Kidney glomerular epithelial cell (primary cell): ENCODE results near the gene TUBB.
"Not testable (repeated sequence)": the region's sequence is repeated elsewhere in the genome, so short reads cannot be mapped to it uniquely, and the experiment has no call there.

Experiments used
- DNase-seq: peaks from one replicate; lab custom pipeline; 2025; lab: John Stamatoyannopoulos, UW

The TUBB gene

DNA sequence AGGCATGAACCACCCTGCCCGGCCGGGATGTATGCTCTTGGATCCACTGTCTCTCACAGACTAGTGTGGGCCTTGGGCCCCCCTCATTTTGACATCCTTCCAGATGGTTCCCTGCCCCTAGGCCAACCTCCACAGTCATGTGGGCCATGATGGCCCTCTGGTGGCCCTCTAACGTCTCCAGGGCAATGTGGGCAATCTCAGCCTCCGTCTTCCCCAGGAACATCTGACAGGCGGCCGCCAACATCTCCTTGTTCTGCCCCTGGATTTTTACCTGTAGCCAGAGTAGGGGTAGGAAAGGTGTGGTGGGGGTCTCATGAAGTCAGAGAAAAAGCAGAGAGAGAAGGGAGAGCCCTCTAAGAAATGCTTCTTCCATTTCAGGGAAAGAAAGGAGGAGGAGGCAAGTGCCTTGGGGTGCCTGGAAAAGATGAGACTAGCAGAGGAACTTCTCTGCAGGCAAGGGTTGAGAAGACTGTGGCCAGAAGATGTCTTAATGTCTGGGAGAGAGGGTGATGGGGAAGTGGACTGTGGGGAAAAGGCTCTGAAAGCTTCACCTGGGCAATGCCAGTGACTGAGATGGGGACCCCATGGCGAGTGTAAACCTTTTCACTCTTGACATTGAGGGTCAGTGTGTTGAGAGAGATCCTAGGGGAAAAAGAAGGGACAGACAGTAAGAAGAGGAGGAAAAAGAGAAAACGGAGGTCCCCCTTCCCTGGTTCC lies 21.1 kb downstream of the TUBB start:
- no peak for DNase-seq

DNA sequence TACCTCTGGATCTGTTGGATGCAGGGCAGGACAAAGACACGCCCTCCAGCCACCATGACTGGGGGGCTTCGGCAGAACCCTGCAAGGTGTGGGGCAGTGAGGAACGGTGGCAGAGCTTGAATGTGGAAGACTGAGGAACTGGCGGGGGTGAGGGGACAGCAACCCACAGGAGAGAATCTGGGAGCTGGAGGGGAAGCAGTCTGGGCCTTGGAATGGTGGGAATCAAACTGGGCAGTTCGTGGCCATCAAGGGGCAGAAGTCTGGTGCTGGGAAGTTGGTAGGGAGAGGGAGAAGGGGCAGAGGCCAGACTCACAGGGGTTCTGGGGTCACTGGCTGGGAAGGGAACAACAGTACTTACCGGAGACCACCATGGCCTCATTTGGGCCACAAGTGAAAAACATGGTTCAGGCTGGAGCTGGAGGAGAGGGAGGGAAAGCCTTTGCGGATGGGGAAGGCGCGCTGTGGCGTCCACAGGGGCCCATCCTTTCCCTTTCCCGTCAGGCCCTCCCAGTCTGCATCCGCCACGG lies 21.7 kb downstream of the TUBB start:
- no peak for DNase-seq

DNA sequence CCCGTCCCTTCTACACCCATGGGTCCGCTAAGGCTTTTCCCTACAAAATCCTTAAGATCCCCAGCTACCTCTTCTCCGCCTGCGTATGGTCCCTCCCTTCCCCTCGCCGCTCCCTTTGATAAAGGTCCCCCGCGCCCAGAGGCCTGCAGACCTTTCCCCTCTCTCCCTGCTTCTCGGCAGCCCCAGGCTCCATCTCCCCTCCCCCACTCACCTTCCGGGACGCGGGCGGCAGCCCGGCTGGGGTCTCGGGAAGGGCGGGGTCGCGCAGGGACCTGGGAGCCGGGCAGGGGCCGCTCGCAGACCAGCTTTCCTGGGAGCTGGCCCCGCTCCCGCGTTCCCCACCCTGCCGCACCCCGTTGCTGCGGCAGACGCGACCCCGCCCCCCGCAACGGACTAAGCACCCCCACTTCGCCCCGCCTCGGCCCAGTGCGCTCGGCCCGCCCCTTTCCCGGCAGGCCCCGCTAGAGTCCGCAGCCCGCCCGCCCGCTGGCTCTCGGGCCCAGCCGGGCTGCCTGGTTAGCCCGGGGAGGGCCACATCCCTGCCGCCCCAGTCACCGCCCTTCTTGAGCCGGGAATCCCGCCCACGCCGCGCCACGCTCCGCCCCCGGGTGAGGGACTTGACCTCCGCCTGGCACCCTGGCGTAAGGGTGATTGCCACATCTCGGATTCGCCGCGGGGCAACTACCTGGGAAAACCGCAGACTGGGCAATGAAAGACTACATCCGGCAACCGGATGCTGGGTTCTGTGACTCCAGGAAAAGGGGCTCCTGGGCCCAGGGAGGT lies 22.4 kb downstream of the TUBB start, which contains the start of gene FLOT1:
FLOT1 (minus strand) TSS at position 372 of the 783 bp plus-strand sequence. CDS start 498 bp downstream, outside the sequence.
- peak; percentile 94 for DNase-seq

DNA sequence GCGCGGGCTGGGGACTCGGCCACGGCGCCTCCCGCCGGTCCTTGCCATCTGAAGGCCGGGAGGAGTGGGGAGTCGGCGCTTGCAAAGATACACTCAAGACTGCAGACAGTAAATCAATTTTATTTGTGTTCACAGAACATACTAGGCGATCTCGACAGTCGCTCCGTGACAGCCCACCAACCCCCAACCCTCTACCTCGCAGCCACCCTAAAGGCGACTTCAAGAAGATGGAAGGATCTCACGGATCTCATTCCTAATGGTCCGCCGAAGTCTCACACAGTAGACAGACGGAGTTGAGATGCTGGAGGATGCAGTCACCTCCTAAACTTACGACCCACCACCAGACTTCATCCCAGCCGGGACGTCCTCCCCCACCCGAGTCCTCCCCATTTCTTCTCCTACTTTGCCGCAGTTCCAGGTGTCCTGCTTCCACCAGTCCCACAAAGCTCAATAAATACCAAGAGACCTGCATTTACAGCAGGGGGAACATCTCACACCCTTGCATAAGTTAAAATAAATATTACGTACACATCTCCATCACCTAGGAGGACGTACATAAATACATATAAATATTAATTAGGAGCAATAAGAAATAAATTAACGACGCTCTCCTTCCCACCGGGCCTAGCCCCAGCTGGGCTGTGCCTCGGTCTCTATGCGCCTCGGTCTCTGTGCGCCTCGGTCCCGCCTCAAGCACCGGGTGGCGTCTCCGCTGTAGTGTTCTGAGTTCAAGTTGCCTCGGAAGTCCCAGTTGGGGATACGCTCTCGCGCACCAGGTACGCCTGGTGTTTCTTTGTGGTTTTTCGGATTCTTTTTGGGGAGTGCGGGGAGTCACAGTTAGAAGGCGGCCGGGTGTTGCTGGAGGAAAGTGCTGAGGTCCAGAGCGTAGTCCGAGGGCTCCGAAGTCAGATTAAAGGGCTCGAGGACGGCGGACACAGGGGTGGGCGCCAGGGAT lies 23.2 kb downstream of the TUBB start:
- no peak for DNase-seq

DNA sequence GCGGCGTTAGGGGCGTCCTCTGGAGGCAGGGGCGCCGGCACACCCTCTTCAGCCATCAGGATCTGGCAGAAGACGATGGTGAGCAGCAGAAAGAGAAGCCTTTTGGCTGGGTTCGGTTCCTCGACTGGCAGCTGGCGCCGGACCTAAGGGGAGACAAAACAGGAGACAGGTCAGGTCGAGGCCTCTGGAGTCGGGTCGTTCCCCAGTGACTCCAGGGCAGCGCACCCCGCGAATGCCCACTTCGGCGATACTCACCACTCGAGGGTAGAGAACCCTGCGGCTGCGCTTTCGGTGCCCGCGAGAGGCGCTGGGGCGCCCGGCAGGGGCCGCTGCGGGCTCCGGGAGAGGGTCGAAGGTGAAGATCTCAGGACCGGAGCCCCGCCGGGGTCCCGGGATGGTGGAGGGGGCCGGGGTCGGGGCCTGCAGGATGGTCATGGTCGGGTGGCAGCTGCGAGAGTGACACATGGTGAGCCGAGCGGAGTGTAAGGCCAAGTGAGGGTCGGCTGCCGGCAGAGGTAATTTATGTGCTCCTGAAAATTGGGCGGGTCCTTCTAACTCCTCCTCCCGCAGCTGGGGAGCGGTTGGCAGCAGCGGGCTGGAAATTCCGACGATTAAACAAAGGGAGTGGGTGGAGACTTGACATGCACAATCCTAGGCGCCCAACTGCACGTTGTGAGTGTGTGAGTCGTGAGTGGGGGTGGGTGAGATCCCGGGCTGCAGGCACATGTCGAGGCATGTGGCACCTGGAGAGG lies 24.1 kb downstream of the TUBB start, which contains the start of gene IER3:
IER3 (minus strand) TSS at position 494 of the 752 bp plus-strand sequence; CDS start at position 465, 29 bp downstream.
- DNase-seq = peak; percentile 94

DNA sequence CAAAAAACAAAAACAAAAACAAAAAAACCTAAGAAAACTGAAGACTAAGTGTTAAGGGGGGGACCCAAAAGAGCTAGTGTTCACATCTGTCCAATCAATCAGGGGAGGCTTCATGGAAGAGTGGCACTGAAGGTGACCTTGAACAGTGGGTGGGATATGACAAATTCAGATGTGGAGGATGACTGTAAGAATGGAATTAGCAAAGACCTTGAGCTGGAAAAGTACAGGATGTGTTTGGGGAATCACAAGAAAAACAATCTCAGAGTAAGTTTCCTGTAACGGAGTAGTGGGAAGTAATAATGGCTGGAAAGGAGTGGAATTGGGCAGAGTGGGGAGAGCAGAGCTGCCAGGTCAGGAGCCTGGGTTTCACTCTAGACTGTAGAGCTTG lies 27.1 kb downstream of the TUBB start:
- no peak for DNase-seq

DNA sequence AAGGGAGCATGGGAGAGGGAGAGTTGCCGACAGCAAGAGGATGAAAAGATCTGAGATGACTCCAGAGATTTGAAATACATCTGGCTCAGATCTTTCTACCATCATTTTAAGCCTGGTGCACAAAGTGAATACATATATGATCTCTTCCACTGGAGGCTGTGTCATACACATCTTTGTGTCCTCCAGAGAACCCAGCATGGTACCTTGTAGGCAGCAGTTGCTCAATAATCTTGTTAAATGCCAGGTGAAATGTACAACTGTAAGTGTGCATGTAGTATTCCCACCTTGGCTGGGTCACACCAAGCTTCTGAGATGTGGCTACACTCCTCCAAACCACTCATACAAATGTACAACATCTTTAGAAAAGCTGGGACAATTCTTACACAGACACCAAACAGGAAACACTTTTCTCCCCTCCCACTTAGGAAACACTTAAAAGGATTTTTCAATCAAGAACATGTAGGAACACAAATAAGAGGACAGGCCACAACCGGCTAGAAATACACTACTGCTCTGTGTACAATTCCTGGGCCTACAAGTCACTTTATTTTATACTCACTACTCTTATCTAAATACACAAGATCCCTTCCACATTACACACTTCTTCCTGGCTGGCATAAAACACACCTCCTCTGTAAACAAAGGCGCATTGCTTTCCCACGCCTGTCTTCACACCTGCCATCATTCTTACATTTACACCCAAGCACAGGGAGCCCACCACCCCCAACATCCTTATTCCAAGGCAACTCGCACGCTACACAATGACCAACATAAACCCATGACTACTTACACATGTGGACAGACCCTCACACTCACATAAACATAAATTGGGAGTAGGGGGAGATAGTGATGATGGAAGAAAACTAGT lies 28.0 kb downstream of the TUBB start:
- no peak for DNase-seq

DNA sequence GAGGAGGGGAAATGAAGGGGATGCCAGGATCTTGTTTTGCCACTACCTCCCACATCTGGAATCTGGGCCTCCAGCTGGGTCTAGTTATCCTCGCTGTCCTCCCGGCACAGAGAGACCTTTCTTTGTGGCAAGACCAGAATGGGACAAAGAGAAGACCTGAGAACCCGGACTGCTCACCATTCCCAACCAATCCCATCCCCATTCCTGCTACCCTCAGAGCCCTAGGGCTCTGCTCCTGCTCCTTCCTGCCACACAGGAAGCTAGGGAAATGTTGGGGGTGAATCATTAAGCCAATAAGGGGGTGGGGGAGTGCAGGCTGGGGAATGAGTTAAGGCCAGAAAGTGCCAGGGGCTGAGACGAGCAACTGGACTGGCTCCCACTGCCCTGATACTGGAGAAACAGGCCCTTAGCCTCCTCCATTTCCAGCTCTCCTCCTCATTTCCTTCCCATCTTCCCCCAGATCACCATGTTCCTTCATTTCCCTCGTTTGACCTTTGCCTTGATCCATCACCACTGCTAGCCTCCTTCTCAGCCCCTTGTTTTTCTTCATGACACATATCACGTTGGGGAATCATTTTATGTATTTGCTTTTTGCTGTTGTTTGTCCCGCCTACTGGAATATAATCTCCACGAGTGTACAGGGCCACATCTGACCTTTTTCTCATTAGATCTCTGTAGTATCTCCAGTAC lies 28.8 kb downstream of the TUBB start:
- DNase-seq = peak; percentile 54

DNA sequence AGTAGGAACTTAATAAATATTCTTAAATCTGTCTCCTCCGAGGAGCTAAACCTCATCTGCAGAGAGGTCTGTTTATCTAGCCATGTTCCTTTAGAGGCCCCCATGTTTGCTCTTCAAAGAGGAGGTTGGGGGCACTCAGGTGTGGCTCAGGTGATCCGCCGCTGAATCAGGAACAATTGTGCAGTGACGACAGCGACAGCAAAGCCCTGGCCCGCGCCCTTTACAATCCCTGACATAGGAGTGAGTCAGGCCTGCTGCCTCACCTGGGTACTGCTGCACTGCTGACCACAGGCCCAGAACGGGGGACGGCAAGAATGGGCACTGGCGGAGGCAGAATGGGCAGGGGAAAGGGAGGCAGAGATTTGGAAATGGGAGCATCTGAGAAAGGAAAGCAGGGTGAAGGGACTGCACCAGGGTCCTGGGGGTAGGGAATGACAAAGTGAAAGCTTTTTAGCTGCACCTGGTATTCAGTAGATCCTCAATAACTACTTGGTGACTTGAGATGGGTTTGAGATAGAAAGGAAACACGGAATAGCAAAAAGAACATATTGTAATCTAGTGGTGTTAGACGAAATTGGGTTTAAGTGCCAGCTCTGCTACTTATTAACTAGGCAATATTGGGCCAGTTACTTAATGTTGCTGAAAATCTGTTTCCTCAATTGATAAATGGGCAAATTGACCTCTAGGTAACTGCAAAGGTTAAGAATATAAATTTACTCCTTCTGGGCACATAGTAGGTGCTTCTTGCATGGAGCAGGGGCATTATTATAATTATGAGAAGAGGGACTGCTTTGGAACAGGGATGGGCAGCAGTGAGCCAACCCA lies 29.6 kb downstream of the TUBB start:
- DNase-seq = peak; percentile 32

DNA sequence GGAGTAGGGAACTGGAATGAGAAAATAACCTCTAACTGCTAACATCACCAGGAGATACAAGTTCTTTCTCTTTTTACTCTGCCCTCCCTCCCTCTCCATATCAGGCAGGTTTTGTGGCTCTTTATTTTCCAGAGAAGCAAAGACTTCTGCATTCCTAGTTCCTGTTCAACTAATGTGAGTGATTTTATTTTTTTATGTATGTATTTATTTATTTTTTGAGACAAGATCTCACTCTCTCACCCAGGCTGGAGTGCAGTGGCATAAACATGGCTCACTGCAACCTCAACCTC lies 30.2 kb downstream of the TUBB start:
- DNase-seq = no peak

DNA sequence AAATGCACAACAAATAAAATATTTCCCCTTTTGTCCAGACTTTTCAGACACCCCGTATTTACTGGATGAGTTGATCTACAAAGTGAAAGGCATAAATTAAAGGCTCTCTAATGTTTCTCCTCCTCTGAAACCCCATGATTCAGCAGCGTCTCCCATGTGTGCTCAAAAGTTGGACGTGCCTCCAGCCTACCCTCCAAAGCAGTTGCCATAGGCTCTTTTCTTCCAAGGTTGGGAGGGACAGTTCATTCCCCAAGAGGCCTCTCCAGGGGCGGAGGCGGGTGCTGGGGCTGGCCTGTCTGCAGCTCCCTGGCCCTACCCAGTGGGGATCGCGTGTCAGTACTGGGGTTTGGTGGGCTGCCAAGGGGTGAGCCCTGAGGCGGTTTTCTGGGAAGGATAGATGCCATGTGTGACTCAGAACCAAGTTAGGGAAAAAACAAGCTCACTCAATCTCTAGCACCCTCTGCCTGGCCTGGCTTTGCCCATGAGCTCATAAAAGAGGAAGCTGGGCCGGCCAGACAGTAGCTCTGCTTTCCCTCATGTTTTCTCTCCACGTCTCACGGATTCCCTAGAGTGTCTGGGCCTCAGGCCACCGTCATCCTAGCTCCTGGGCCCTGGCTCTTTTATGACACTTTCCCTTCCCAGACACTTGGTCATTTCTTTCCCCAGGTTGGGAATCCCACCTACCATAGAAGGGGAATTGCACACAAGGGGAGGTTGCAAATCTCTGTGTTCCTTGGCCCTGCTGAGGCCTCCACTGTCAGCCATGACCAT lies 32.2 kb downstream of the TUBB start:
- peak; percentile 99 for DNase-seq

DNA sequence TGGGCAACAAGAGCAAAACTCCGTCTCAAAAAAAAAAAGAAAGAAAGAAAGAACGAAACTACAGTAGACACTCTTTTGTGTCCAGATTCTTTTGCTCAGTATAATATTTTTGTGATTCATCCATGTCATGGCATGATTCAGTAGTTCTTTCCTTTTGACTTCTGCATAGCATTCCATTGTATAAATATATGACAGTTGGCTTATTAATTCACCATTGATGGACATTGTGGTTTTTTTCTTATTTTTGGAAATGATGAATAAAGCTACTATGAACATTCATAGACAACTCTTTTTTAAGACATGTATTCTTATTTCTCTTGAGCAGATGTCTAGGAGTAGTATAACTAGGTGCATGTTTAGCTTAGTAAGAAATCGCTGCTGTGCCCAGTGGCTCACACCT lies 34.5 kb downstream of the TUBB start:
- DNase-seq = no peak

DNA sequence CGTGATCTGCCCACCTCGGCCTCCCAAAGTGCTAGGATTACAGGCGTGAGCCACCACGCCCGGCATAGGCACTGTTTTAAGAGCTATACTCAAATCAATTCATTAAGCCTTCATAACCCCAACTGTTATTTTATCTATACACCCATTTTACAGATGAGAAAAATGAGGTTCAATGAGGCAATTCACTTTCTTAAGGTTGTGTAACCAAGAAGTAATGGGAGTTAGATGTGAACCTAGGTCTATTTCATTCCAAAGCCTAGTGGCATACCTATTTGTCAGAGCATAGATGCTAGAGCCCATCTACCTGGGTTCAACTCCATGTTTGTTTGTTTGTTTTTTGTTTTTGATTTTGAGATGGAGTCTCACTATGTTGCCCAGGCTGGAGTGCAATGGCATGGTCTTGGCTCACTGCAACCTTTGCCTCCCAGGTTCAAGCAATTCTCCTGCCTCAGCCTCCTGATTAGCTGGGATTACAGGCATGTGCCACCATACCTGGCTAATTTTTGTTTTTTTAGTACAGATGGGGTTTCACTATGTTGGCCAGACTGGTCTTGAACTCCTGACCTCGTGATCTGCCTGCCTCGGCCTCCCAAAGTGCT lies 36.4 kb downstream of the TUBB start:
- DNase-seq = not testable (repeated sequence)

DNA sequence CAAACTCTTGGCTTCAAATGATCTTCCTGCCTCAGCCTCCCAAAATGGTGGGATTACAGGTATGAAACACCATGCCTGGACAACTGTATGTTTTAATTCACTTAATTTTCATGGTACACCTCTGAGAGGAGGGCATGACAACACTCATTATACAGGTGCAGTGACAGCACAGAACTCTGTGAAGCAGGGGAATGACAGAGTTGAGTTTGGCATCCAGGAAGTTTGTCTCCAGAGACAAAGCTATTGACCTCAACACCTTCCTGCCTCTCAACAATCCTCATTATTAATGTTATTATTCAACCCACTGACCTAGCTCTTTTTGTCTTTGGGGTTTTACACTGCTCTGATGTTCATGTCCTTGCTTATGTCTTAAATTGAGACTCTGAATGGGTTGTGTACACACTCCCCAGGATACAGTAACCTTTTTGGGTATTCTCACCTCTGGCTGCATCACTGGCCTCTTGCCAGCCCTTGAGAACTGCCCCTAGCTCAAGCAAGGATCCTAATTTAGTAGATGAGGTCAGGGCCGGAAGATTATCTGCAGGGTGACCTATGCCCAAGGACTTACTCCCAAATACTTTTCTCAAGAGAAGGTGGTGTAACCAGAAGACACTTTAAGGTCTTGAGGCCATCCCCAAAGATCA lies 37.2 kb downstream of the TUBB start:
- no peak for DNase-seq

DNA sequence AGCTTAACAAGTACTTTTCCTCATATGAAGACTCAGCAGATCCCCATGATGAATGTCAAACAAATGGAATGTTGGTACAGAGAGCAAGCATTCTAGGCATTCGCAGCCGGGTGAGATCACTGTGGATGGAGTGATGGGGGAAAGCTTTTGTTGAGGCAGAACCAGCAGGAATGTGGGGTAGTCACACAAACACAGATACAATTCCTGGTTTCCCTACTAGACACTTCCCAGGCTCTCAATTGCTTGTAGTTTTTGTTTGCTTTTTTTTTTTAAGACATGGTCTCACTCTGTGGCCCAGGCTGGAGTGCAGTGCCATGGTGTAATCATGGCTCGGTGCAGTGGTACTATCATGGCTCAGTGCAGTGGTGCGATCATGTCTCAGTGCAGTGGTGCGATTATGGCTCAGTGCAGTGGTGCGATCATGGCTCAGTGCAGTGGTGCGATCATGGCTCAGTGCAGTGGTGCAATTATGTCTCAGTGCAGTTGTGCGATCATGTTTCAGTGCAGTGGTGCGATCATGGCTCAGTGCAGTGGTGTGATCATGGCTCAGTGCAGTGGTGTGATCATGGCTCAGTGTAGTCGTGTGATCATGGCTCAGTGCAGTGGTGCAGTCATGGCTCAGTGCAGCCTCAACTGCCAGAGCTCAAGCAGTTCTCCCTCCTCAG lies 39.6 kb downstream of the TUBB start:
- DNase-seq = peak; percentile 99

DNA sequence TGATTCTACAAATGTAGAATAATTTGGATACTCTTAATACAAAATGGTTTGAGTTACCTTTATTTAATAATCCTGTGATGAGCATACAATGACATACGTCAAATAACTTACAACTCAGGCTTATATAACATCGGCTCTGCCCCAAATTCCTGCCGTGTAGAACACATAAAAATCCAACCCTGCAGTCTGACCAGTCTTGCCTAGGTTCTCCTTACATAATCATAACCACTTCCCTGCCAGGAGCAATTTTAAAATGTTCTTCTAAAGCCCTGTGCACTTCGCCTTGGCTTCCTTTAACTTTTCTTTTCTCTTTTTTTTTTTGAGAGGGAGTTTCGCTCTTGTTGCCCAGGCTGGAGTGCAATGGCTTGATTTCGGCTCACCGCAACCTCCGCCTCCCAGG lies 40.4 kb downstream of the TUBB start:
- DNase-seq = no peak
